Activated T-cell treated with anti-CD3 and anti-CD28 coated beads, Interleukin-2, amount 50 U/mL, for 4 hours (primary cell): ENCODE measurements around the gene ABTB1. TPM values are rescaled to one million over a fixed set of nuclear protein-coding genes. Genes with fewer than 3 reads are reported as not detected.

Experiments used
- ATAC-seq, 2 donors: fragments of 200-7000 bp; cut with Tn5 transposase; one replicate each; pipeline ENCODE4 v1.10.0; 2021
- DNase-seq: peaks from one replicate; pipeline ENCODE4 v3.0.0-alpha.2; 2020
- H3K27me3 Mint-ChIP-seq: one replicate; pipeline ENCODE4 v1.8.0; 2021; ENCODE audit warnings: low read depth, mixed read lengths
- H3K36me3 Mint-ChIP-seq: one replicate; pipeline ENCODE4 v1.8.0; 2022; ENCODE audit warnings: mixed read lengths; ENCODE audit not compliant: insufficient read depth
- H3K4me1 Mint-ChIP-seq: one replicate; pipeline ENCODE4 v1.8.0; 2021; ENCODE audit warnings: low read depth, mixed read lengths
- H3K4me3 Mint-ChIP-seq: one replicate; pipeline ENCODE4 v1.8.0; 2021; ENCODE audit warnings: mild to moderate bottlenecking, moderate library complexity, mixed read lengths
- H3K9me3 Mint-ChIP-seq: one replicate; pipeline ENCODE4 v1.8.0; 2021; ENCODE audit warnings: mixed read lengths
- total RNA-seq, 3 donors: library from RNA; stranded (reverse); gene quantifications; one replicate each; pipeline ENCODE4 v1.2.1, GENCODE V29; 2021

Gene ABTB1
- total RNA-seq, 3 donors from 2014 or later: 4.7 to 8.8 (median 6.1) TPM

GRCh38 chr3:127718916-127719290 is 46.2 kb downstream of the ABTB1 start:
- DNase-seq (no peak), ATAC-seq (no peak)
- H3K36me3 Mint-ChIP-seq: no peaks in the 10 kb centered on the region
- no peaks in the 10 kb centered on the region for H3K4me1 Mint-ChIP-seq
- H3K4me3 Mint-ChIP-seq: no peak overlapping the region
- H3K27me3 Mint-ChIP-seq: peaks cover 3% of the 10 kb centered on the region
- no peaks in the 10 kb centered on the region for H3K9me3 Mint-ChIP-seq

DNA sequence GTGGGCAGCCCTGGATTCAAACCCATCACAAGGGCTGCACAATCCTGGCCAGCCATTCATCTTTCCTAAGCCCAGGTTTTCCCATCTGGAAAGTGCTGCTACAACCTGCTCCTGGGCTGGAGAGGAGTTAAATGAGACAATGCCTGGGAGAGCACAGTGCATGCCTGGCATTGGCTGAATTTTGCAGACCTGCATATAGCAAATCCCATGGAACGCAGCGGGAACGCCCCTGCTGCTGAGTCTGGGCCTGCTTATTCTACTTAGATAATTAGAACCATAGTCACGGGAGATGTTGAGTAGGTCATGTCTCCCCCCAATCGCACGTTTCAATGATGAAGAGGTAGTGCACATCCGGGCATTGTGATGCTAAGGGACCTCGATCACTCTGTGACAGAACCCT is 46.6 kb downstream of the ABTB1 start:
- Mint-ChIP-seq H3K9me3 (no peaks in the 10 kb centered on the region), H3K4me1 (no peaks in the 10 kb centered on the region), H3K27me3 (peaks cover 3% of the 10 kb centered on the region), H3K36me3 (no peaks in the 10 kb centered on the region), H3K4me3 (no peak overlapping the region)
- DNase-seq (no peak), ATAC-seq (no peak)

DNA sequence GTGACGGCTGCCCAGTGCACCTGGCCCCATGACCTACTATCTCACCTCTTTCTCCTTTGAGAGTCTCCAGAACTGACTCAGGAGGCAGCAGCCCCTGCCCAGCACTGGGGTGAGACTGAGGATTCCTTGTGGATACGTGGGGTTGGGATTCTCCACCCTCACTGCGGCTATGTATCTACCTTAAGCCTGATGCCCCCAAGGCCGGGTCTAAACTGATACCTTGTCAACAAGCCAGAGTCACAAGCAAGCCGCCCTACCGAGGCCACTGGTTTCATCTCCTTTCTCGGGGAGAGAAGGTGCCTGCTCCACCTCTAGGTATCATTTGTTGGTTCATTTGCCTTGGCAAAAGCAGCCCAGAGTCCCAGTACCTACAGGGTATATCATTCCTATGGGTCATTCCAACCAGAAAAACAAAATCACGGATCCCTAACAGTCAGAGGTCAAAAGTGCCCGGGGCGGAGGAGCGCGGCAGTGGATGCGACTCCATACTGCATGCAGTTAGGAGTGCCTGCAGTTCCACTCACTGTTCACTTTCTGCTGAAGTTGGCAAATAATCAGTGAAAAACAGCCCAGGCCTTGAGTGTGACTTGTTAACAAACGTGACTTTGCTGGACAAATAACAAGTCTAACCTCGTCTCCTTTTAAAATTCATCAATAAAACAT is 47.5 kb downstream of the ABTB1 start:
- no peak for DNase-seq
- H3K27me3 Mint-ChIP-seq: peaks cover 9% of the 10 kb centered on the region
- H3K4me3 Mint-ChIP-seq: no peak overlapping the region
- H3K36me3 Mint-ChIP-seq: no peaks in the 10 kb centered on the region
- no peaks in the 10 kb centered on the region for H3K4me1 Mint-ChIP-seq
- H3K9me3 Mint-ChIP-seq: no peaks in the 10 kb centered on the region
- no peak for ATAC-seq

- Mint-ChIP-seq H3K36me3 (no peaks in the 10 kb centered on the region), H3K27me3 (peaks cover 10% of the 10 kb centered on the region), H3K9me3 (no peaks in the 10 kb centered on the region), H3K4me3 (no peak overlapping the region), H3K4me1 (no peaks in the 10 kb centered on the region)
- ATAC-seq (no peak), DNase-seq (no peak)
Observed at GRCh38 chr3:127720985-127721935, 48.5 kb downstream of the ABTB1 start.

- Mint-ChIP-seq H3K4me3 (no peak overlapping the region), H3K36me3 (no peaks in the 10 kb centered on the region), H3K9me3 (no peaks in the 10 kb centered on the region), H3K27me3 (peaks cover 8% of the 10 kb centered on the region), H3K4me1 (no peaks in the 10 kb centered on the region)
- ATAC-seq (no peak), DNase-seq (no peak)
Observed at GRCh38 chr3:127722091-127722784, 49.5 kb downstream of the ABTB1 start.

- H3K9me3 Mint-ChIP-seq: no peaks in the 10 kb centered on the region
- H3K36me3 Mint-ChIP-seq: no peaks in the 10 kb centered on the region
- no peak overlapping the region for H3K4me3 Mint-ChIP-seq
- ATAC-seq: no peak
- no peak for DNase-seq
- no peaks in the 10 kb centered on the region for H3K4me1 Mint-ChIP-seq
- H3K27me3 Mint-ChIP-seq: peaks cover 8% of the 10 kb centered on the region
Observed at GRCh38 chr3:127723011-127723567, 50.3 kb downstream of the ABTB1 start.

GRCh38 chr3:127726894-127727293 is 54.1 kb downstream of the ABTB1 start:
- H3K27me3 Mint-ChIP-seq: peaks cover 17% of the 10 kb centered on the region
- no peaks in the 10 kb centered on the region for H3K9me3 Mint-ChIP-seq
- no peak overlapping the region for H3K4me3 Mint-ChIP-seq

GRCh38 chr3:127728417-127729015 is 55.8 kb downstream of the ABTB1 start:
- no peaks in the 10 kb centered on the region for H3K4me1 Mint-ChIP-seq
- H3K4me3 Mint-ChIP-seq: no peak overlapping the region
- DNase-seq (no peak), ATAC-seq (no peak)
- H3K9me3 Mint-ChIP-seq: no peaks in the 10 kb centered on the region
- H3K36me3 Mint-ChIP-seq: no peaks in the 10 kb centered on the region
- H3K27me3 Mint-ChIP-seq: peaks cover 22% of the 10 kb centered on the region

More at GRCh38 chr3:127726894-127727293, 54.1 kb downstream of the ABTB1 start:
- ATAC-seq (no peak), DNase-seq (no peak)
- Mint-ChIP-seq H3K36me3 (no peaks in the 10 kb centered on the region), H3K4me1 (no peaks in the 10 kb centered on the region)

DNA sequence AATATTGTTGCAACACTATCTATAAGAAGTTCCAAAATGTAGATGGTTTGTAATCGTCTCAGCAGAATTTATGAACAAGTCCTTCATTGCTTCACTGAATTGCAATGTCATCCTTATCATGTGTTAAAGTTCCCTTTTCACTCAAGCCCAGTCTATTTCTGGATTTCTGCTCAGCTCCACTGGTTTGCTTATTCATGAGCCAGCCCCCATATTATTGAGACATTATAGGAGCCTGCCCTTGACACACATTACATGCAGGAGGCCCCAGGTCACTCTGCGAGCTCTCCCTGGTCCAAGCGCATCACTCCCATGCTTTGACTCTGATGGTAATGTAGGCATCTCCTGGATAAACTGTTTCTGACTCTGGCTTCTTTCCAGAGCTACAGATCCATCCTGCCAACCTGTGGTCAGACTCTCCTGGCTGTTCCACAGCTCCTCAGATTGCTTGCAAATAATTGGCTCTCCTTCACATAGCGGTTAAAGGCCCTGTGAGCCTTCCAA is 56.9 kb downstream of the ABTB1 start:
- no peaks in the 10 kb centered on the region for H3K36me3 Mint-ChIP-seq
- H3K4me3 Mint-ChIP-seq: no peak overlapping the region
- H3K9me3 Mint-ChIP-seq: no peaks in the 10 kb centered on the region
- H3K27me3 Mint-ChIP-seq: peaks cover 26% of the 10 kb centered on the region
- no peak for DNase-seq
- H3K4me1 Mint-ChIP-seq: no peaks in the 10 kb centered on the region
- no peak for ATAC-seq

DNA sequence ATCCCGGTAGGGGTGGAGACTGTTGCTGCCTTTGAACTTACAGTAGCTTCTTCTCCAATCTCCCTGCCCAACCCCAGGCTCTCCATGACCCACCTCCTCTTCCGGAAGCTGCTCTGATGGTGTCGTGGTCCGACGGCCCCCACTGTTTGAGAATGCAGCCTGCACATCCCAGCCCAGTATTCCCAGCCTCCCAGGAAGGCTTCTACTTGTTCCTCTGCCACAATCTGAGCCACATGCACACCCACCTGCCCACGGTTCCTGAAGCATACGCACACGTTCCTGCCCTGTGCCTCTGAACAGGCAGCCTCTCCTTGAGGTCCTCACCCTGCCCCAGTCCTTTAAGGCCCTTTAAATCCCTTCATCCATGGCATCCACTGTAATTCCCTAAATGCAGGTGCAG is 57.4 kb downstream of the ABTB1 start:
- Mint-ChIP-seq H3K36me3 (no peaks in the 10 kb centered on the region), H3K4me1 (no peaks in the 10 kb centered on the region), H3K27me3 (peaks cover 24% of the 10 kb centered on the region), H3K9me3 (no peaks in the 10 kb centered on the region), H3K4me3 (no peak overlapping the region)
- DNase-seq (no peak), ATAC-seq (no peak)

Other genes with a start within 250 kb of the ABTB1 start
- gene TPRA1, start 82.2 kb upstream of the ABTB1 start, total RNA-seq: 10 to 100 TPM; 37.8 to 39.2 (median 38.9) TPM
- gene MCM2, start 74.5 kb upstream of the ABTB1 start, total RNA-seq: 100 to 1,000 TPM; 284 to 362 (median 320) TPM
- 1 to 10 TPM; 3.4 to 5.9 (median 4.3) TPM for gene PODXL2, start 43.8 kb upstream of the ABTB1 start, total RNA-seq
- gene MGLL, start 149.6 kb downstream of the ABTB1 start, total RNA-seq: 1 to 10 TPM; 2.2 to 8.0 (median 2.6) TPM
- under 1 TPM in 1 of 3 donors, not detected in 2; 0.05 TPM for gene KBTBD12, start 242.3 kb downstream of the ABTB1 start, total RNA-seq